Caco-2 (cell line): ENCODE data around the gene RXFP1. TPM values are rescaled to one million over a fixed set of nuclear protein-coding genes. Genes with fewer than 3 reads are reported as not detected.

Source experiments
- BruUV-seq: library from RNA; stranded (reverse); fragments of 400-500 nt; replicated peaks from 2 replicates; lab custom pipeline; 2021; lab: Mats Ljungman, UMichigan
- CTCF ChIA-PET: fragments of 300-600 bp; sonication (Branson Sonifier 250); formaldehyde crosslinking; loops from one replicate; lab custom pipeline; 2022; ENCODE audit warnings: antibody characterized with exemption; lab: Charles Lee
- POLR2A ChIA-PET: fragments of 300-600 bp; sonication (Branson Sonifier 250); formaldehyde crosslinking; loops from one replicate; lab custom pipeline; 2022; ENCODE audit warnings: antibody characterized with exemption; lab: Charles Lee
- DNase-seq, 2 experiments: peaks; one replicate each; pipeline versions ENCODE4 v3.0.0 to v3.0.0-alpha.2; 2020 to 2022
- H3K27me3 ChIP-seq: replicated peaks from 2 replicates; pipeline ENCODE4 v1.6.0; 2011; ENCODE audit warnings: low read length; ENCODE audit not compliant: control insufficient read depth, insufficient read depth
- H3K36me3 ChIP-seq: 2 replicates; pipeline ENCODE4 v1.5.1; 2011; ENCODE audit warnings: low read length; ENCODE audit not compliant: control insufficient read depth, insufficient read depth
- H3K4me1 ChIP-seq: fragments of 250-450 bp; sonication (Bioruptor Pico); 2 replicates; pipeline ENCODE4 v1.5.1; 2020; ENCODE audit warnings: mild to moderate bottlenecking
- H3K4me3 ChIP-seq: 2 replicates; pipeline ENCODE4 v1.5.1; 2011; ENCODE audit warnings: low read depth, mild to moderate bottlenecking, control low read depth, low read length
- H3K9me3 ChIP-seq: fragments of 250-450 bp; sonication (Bioruptor Pico); 2 replicates; pipeline ENCODE4 v1.5.1; 2020; ENCODE audit warnings: mild to moderate bottlenecking, moderate library complexity
- H3K27ac Mint-ChIP-seq: one replicate; pipeline ENCODE4 v1.8.0; 2022; ENCODE audit warnings: mixed read lengths; ENCODE audit not compliant: unreplicated experiment
- H3K27me3 Mint-ChIP-seq: one replicate; pipeline ENCODE4 v1.8.0; 2022; ENCODE audit warnings: mixed read lengths; ENCODE audit not compliant: insufficient read depth, unreplicated experiment
- H3K36me3 Mint-ChIP-seq: one replicate; pipeline ENCODE4 v1.8.0; 2022; ENCODE audit warnings: mild to moderate bottlenecking, mixed read lengths; ENCODE audit not compliant: insufficient read depth, unreplicated experiment
- H3K4me1 Mint-ChIP-seq: one replicate; pipeline ENCODE4 v1.8.0; 2022; ENCODE audit warnings: low read depth, mixed read lengths; ENCODE audit not compliant: unreplicated experiment
- H3K4me3 Mint-ChIP-seq: one replicate; pipeline ENCODE4 v1.8.0; 2022; ENCODE audit warnings: mild to moderate bottlenecking, moderate library complexity, mixed read lengths; ENCODE audit not compliant: unreplicated experiment
- H3K9me3 Mint-ChIP-seq: one replicate; pipeline ENCODE4 v1.8.0; 2022; ENCODE audit warnings: mixed read lengths; ENCODE audit not compliant: unreplicated experiment
- intact Hi-C: fragments of 100-400 bp; cut with micrococcal nuclease; formaldehyde crosslinking; loops from one replicate; pipeline ENCODE4 v1.10.0; 2022; ENCODE audit not compliant: unreplicated experiment
- total RNA-seq: library from RNA; stranded (reverse); gene quantifications from 2 replicates; pipeline ENCODE4 v1.2.3, GENCODE V29; 2022
- TF ChIP-seq, protein P1 (sequence below), 2 experiments: fragments of 200-600 bp in 1 of 2; IDR thresholded peaks; 1 replicate in 1 of 2; 2 replicates in 1 of 2; pipeline versions ENCODE4 v1.5.1 to v1.8.0; 2011 to 2022; ENCODE audit warnings: antibody characterized with exemption in 1 of 2, control low read depth in 1 of 2, inconsistent platforms in 1 of 2, low read depth in 1 of 2, low read length in 1 of 2, mild to moderate bottlenecking in 1 of 2, moderate library complexity in 1 of 2; ENCODE audit not compliant: insufficient read depth in 1 of 2, severe bottlenecking in 1 of 2, unreplicated experiment in 1 of 2

Gene RXFP1
- total RNA-seq, 1 experiment from 2014 or later: not detected

DNA sequence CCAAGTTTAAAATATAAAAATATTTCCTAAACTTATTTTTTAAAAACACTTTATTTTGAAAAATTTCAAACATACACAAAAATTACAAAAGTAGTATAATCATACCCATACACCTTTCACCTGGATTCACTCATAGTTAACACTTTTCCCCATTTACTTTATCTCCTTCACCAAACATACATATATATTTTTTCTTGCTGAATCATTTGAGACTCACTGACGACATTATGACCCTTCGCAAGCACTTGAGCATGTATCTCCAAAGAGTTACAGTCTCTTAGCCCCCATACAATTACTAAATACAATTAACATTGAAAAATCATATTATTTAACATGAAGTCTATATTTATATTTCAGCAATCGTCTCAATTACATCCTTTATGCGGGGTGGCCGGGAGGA is 19.8 kb downstream of the RXFP1 start:
- Mint-ChIP-seq H3K27me3 (peaks cover 5% of the 10 kb centered on the region), H3K36me3 (no peaks in the 10 kb centered on the region), H3K27ac (no peak overlapping the region), H3K4me3 (no peak overlapping the region), H3K9me3 (no peaks in the 10 kb centered on the region), H3K4me1 (peaks cover 12% of the 10 kb centered on the region)
- Histone ChIP-seq H3K4me1 (no peaks in the 10 kb centered on the region), H3K4me3 (no peak overlapping the region), H3K36me3 (no peaks in the 10 kb centered on the region), H3K27me3 (no peaks in the 10 kb centered on the region), H3K9me3 (no peaks in the 10 kb centered on the region)
- POLR2A ChIA-PET: no interaction called here
- CTCF ChIA-PET: no interaction called here
- intact Hi-C loops: no loop called here
- no TSS peak for BruUV-seq
- no peak for DNase-seq
- TF ChIP-seq, protein P1, sequence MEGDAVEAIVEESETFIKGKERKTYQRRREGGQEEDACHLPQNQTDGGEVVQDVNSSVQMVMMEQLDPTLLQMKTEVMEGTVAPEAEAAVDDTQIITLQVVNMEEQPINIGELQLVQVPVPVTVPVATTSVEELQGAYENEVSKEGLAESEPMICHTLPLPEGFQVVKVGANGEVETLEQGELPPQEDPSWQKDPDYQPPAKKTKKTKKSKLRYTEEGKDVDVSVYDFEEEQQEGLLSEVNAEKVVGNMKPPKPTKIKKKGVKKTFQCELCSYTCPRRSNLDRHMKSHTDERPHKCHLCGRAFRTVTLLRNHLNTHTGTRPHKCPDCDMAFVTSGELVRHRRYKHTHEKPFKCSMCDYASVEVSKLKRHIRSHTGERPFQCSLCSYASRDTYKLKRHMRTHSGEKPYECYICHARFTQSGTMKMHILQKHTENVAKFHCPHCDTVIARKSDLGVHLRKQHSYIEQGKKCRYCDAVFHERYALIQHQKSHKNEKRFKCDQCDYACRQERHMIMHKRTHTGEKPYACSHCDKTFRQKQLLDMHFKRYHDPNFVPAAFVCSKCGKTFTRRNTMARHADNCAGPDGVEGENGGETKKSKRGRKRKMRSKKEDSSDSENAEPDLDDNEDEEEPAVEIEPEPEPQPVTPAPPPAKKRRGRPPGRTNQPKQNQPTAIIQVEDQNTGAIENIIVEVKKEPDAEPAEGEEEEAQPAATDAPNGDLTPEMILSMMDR (IDR thresholded peaks at IDR 0.05; ENCODE audit: insufficient read depth in 1 of 2, low read depth in 1 of 2, low read length in 1 of 2, severe bottlenecking in 1 of 2, unreplicated experiment in 1 of 2): no peak

DNA sequence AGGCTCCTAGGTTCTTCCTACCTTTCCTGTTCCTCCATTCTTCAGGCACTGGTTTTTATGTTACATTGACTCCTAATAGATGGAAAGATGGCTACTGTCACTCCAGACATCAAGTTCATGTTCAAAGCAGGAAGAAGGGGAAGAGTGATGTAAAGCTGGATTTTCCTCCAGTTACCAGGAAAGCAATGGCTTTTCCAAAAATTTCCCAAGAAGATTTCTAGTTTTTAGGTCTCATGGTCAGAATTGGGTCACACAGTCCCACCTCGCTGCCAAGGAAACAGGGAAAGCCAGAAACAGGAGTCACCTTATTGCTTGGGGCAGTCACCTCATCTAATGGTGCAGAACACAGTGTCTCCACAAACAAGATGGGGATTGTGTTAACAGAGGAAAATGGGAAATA is 21.5 kb downstream of the RXFP1 start:
- H3K4me1 Mint-ChIP-seq: peaks cover 6% of the 10 kb centered on the region
- Histone ChIP-seq H3K9me3 (no peaks in the 10 kb centered on the region), H3K27me3 (no peaks in the 10 kb centered on the region), H3K4me1 (no peaks in the 10 kb centered on the region), H3K4me3 (no peak overlapping the region), H3K36me3 (no peaks in the 10 kb centered on the region)
- H3K9me3 Mint-ChIP-seq: peaks cover 7% of the 10 kb centered on the region
- TF ChIP-seq, protein P1 (IDR thresholded peaks at IDR 0.05; ENCODE audit: insufficient read depth in 1 of 2, low read depth in 1 of 2, low read length in 1 of 2, severe bottlenecking in 1 of 2, unreplicated experiment in 1 of 2): no peak
- H3K27me3 Mint-ChIP-seq: peaks cover under 1% of the 10 kb centered on the region
- H3K36me3 Mint-ChIP-seq: no peaks in the 10 kb centered on the region
- CTCF ChIA-PET: no interaction called here
- intact Hi-C loops: no loop called here
- DNase-seq: no peak
- no peak overlapping the region for H3K4me3 Mint-ChIP-seq
- POLR2A ChIA-PET: no interaction called here
- BruUV-seq: no TSS peak
- H3K27ac Mint-ChIP-seq: no peak overlapping the region

GRCh38 chr4:158544141-158544540 is 22.5 kb downstream of the RXFP1 start:
- Mint-ChIP-seq H3K4me1 (peaks cover 6% of the 10 kb centered on the region), H3K27me3 (no peaks in the 10 kb centered on the region), H3K9me3 (peaks cover 7% of the 10 kb centered on the region), H3K36me3 (no peaks in the 10 kb centered on the region), H3K4me3 (no peak overlapping the region), H3K27ac (no peak overlapping the region)
- Histone ChIP-seq H3K9me3 (no peaks in the 10 kb centered on the region), H3K27me3 (no peaks in the 10 kb centered on the region), H3K4me3 (no peak overlapping the region), H3K36me3 (no peaks in the 10 kb centered on the region), H3K4me1 (no peaks in the 10 kb centered on the region)
- no peak for DNase-seq
- POLR2A ChIA-PET: no interaction called here
- CTCF ChIA-PET: no interaction called here
- intact Hi-C loops: no loop called here
- no TSS peak for BruUV-seq
- TF ChIP-seq, protein P1 (IDR thresholded peaks at IDR 0.05; ENCODE audit: insufficient read depth in 1 of 2, low read depth in 1 of 2, low read length in 1 of 2, severe bottlenecking in 1 of 2, unreplicated experiment in 1 of 2): no peak
